ENCODE measurements around the gene LCN1.

Gene LCN1

GRCh38 chr9:135552698-135553171, 31.5 kb downstream of the LCN1 start:
- no peak overlapping the region for H3K27ac ChIP-seq
- no peak overlapping the region for H3K4me3 ChIP-seq
- no peak for TF ChIP-seq CTCF (IDR thresholded peaks at IDR 0.05)
- no peak for DNase-seq (ENCODE audit: low spot score)

- no peak overlapping the region for H3K4me3 ChIP-seq
- H3K27ac ChIP-seq, result no peak overlapping the region
- DNase-seq (ENCODE audit: low spot score), result no peak
- no peak for TF ChIP-seq CTCF (IDR thresholded peaks at IDR 0.05)
Measured at GRCh38 chr9:135554718-135555117, 33.5 kb downstream of the LCN1 start.

GRCh38 chr9:135555203-135555602, 34.0 kb downstream of the LCN1 start:
- Histone ChIP-seq H3K27ac (no peak overlapping the region), H3K4me3 (no peak overlapping the region)
- no peak for TF ChIP-seq CTCF (IDR thresholded peaks at IDR 0.05)
- DNase-seq (ENCODE audit: low spot score), result no peak

GRCh38 chr9:135555910-135556309, 34.7 kb downstream of the LCN1 start:
- H3K27ac ChIP-seq, result no peak overlapping the region
- no peak overlapping the region for H3K4me3 ChIP-seq
- no peak for DNase-seq (ENCODE audit: low spot score)
- no peak for TF ChIP-seq CTCF (IDR thresholded peaks at IDR 0.05)

- DNase-seq (ENCODE audit: low spot score), result no peak
- Histone ChIP-seq H3K27ac (no peak overlapping the region), H3K4me3 (no peak overlapping the region)
- TF ChIP-seq CTCF (IDR thresholded peaks at IDR 0.05), result no peak
Measured at GRCh38 chr9:135559606-135560005, 38.4 kb downstream of the LCN1 start.

- no peak for TF ChIP-seq CTCF (IDR thresholded peaks at IDR 0.05)
- Histone ChIP-seq H3K4me3 (no peak within 1 kb of the TSS), H3K27ac (no peak within 1 kb of the TSS)
- no peak for DNase-seq (ENCODE audit: low spot score)
Measured at GRCh38 chr9:135561391-135562234, 40.4 kb downstream of the LCN1 start, which contains the start of gene PAEP. TSS of gene PAEP (plus strand) at chr9:135561756.

GRCh38 chr9:135562235-135562745, 41.0 kb downstream of the LCN1 start:
- Histone ChIP-seq H3K27ac (no peak overlapping the region), H3K4me3 (no peak overlapping the region)
- no peak for DNase-seq (ENCODE audit: low spot score)
- no peak for TF ChIP-seq CTCF (IDR thresholded peaks at IDR 0.05)

Measured in coronary artery (tissue), 2 donors.